SU-DHL-6 (cell line): Measurements from ENCODE around the gene ILDR2.

Experiments
- H2AFZ ChIP-seq: fragments of 200-600 bp; sonication (generic); 2 replicates; pipeline ENCODE4 v1.6.1; 2014; ENCODE audit warnings: low read depth, mild to moderate bottlenecking, moderate library complexity, mixed read lengths, antibody characterized with exemption, low read length; ENCODE audit not compliant: severe bottlenecking
- H3F3A ChIP-seq: fragments of 200-600 bp; shearing (Covaris generic); 2 replicates; pipeline ENCODE4 v1.6.0; 2016; ENCODE audit warnings: antibody characterized with exemption, mild to moderate bottlenecking; ENCODE audit not compliant: insufficient read depth
- H3K27ac ChIP-seq: fragments of 200-600 bp; sonication (generic); 2 replicates; pipeline ENCODE4 v1.5.1; 2016; ENCODE audit warnings: low read depth, mild to moderate bottlenecking, low read length, moderate library complexity, mixed read lengths
- H3K27me3 ChIP-seq: fragments of 200-600 bp; sonication (generic), shearing (Covaris generic); 2 replicates; pipeline ENCODE4 v1.6.0; 2014; ENCODE audit warnings: mild to moderate bottlenecking, low read length
- H3K36me3 ChIP-seq: fragments of 200-600 bp; sonication (generic); 2 replicates; pipeline ENCODE4 v1.6.1; 2014; ENCODE audit warnings: mild to moderate bottlenecking, low read length, mixed read lengths
- H3K4me2 ChIP-seq: fragments of 300-600, 200-600 bp; shearing (Covaris generic), sonication (generic); 2 replicates; pipeline ENCODE4 v1.6.0; 2014; ENCODE audit warnings: low read length, low read depth, mild to moderate bottlenecking; ENCODE audit not compliant: poor library complexity, severe bottlenecking
- H3K4me3 ChIP-seq: fragments of 200-600 bp; sonication (generic); 2 replicates; pipeline ENCODE4 v1.5.1; 2014; ENCODE audit warnings: antibody characterized with exemption, low read length, mild to moderate bottlenecking, mixed read lengths; ENCODE audit not compliant: insufficient read depth, poor library complexity, severe bottlenecking
- H3K79me2 ChIP-seq: fragments of 200-600 bp; sonication (generic); 2 replicates; pipeline ENCODE4 v1.6.1; 2014; ENCODE audit warnings: mild to moderate bottlenecking, low read length, moderate library complexity; ENCODE audit not compliant: insufficient read depth
- H3K9ac ChIP-seq: fragments of 200-600 bp; sonication (generic); 2 replicates; pipeline ENCODE4 v1.7.0; 2014; ENCODE audit warnings: mild to moderate bottlenecking, low read length
- H3K9me2 ChIP-seq: fragments of 200-600 bp; sonication (generic); replicated peaks from 2 replicates; pipeline ENCODE4 v1.6.1; 2014; ENCODE audit warnings: low read length; ENCODE audit not compliant: insufficient read depth
- H3K9me3 ChIP-seq: fragments of 200-600 bp; sonication (generic); 2 replicates; pipeline ENCODE4 v1.6.1; 2014; ENCODE audit warnings: low read length, mixed read lengths; ENCODE audit not compliant: insufficient read depth
- H4K20me1 ChIP-seq: fragments of 200-600 bp; sonication (generic); 2 replicates; pipeline ENCODE4 v1.6.1; 2014; ENCODE audit warnings: low read depth, mild to moderate bottlenecking, antibody characterized with exemption, low read length, moderate library complexity, mixed read lengths
- EZH2phosphoT487 ChIP-seq: fragments of 200-600 bp; sonication (generic), shearing (Covaris generic); conservative IDR thresholded peaks from 2 replicates; pipeline ENCODE4 v1.6.1; 2018; ENCODE audit warnings: mild to moderate bottlenecking, antibody characterized with exemption, low read length, moderate library complexity, mixed read lengths
- TF ChIP-seq, protein P1 (sequence below): fragments of 200-600 bp; sonication (generic); IDR thresholded peaks from one replicate; pipeline ENCODE4 v1.5.1; 2017; ENCODE audit warnings: antibody characterized with exemption, mild to moderate bottlenecking, low read length, moderate library complexity; ENCODE audit not compliant: insufficient read depth, poor library complexity, severe bottlenecking

ILDR2 gene

DNA sequence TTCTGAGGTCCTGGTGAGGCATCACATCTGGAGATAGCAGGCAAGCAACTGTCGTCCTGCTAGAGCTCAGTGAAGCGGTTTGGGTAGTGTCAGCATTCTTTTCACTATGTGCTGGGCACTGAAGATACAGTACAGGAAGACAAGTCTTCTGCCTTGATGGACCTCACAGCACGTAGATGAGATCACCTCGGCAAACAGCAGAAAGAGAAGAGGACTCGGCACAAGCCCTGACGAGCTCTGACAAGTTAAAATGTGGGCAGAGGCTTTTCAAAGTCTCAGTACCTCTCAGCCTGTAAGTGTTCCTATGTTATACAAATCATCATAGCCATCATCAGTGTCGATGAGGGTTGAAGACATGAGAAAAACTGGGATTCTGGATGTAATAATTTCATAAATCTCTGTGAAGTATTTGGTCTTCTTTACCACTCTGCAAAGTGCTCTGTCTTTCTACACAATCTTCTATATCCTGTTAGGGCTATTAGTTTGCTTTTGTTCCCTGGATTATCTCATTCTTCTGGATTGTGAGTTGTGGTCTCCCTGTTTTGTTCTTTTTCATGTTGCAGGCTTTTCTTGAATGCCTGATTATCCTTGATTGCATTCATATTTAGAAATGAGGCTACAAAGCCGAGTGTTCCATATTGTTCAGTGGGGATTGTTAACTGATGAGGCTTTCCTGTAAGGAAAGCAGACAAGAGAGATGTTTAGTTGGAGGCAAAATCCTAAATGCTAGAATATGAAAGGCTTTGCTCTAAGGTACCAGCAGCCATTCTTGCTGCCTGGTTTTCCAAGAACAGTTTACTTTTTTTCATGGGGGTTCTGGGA, 38.0 kb upstream of the ILDR2 start:
- no peaks in the 10 kb centered on the region for H3K9me3 ChIP-seq
- no peaks in the 10 kb centered on the region for H3K9me2 ChIP-seq
- H3K4me2 ChIP-seq, result no peak overlapping the region
- H3K27me3 ChIP-seq, result no peaks in the 10 kb centered on the region
- H4K20me1 ChIP-seq, result no peaks in the 10 kb centered on the region
- TF ChIP-seq, protein P1, sequence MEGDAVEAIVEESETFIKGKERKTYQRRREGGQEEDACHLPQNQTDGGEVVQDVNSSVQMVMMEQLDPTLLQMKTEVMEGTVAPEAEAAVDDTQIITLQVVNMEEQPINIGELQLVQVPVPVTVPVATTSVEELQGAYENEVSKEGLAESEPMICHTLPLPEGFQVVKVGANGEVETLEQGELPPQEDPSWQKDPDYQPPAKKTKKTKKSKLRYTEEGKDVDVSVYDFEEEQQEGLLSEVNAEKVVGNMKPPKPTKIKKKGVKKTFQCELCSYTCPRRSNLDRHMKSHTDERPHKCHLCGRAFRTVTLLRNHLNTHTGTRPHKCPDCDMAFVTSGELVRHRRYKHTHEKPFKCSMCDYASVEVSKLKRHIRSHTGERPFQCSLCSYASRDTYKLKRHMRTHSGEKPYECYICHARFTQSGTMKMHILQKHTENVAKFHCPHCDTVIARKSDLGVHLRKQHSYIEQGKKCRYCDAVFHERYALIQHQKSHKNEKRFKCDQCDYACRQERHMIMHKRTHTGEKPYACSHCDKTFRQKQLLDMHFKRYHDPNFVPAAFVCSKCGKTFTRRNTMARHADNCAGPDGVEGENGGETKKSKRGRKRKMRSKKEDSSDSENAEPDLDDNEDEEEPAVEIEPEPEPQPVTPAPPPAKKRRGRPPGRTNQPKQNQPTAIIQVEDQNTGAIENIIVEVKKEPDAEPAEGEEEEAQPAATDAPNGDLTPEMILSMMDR, result no peak
- TF ChIP-seq EZH2phosphoT487, result no peak
- no peaks in the 10 kb centered on the region for H3K36me3 ChIP-seq
- H2AFZ ChIP-seq, result no peak overlapping the region
- H3K27ac ChIP-seq, result no peak overlapping the region
- no peak overlapping the region for H3K4me3 ChIP-seq
- H3K9ac ChIP-seq, result no peak overlapping the region
- H3K79me2 ChIP-seq, result no peaks in the 10 kb centered on the region
- H3F3A ChIP-seq, result no peaks in the 10 kb centered on the region

DNA sequence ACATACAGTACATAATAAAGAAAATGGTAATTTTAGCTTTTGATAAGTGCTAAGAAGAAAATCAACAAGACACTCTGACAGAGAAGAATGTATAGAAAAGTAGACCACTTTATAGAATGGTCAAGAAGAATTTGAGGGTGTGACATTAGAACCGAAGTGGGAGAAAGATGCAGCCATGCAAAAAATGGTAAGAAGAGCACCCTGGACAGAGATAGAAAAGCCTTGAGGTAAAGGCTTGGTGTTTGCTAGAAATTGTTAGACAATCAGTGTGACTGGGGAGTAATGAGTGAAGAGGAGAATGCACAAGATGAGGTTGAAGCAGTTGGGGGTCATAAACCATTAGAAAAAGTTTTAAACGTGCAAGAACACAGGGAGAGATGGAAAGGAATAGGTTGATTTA, 37.2 kb upstream of the ILDR2 start:
- no peak overlapping the region for H3K9ac ChIP-seq
- no peaks in the 10 kb centered on the region for H3K36me3 ChIP-seq
- no peak for TF ChIP-seq EZH2phosphoT487
- TF ChIP-seq, protein P1, result no peak

GRCh38 chr1:167011560-167012191, 36.3 kb upstream of the ILDR2 start:
- H3K27ac ChIP-seq, result no peak overlapping the region
- no peak overlapping the region for H3K9ac ChIP-seq
- H3K9me2 ChIP-seq, result no peaks in the 10 kb centered on the region
- no peaks in the 10 kb centered on the region for H3K79me2 ChIP-seq
- H3K27me3 ChIP-seq, result no peaks in the 10 kb centered on the region
- H3K9me3 ChIP-seq, result no peaks in the 10 kb centered on the region
- H3K4me2 ChIP-seq, result no peak overlapping the region
- H3F3A ChIP-seq, result no peaks in the 10 kb centered on the region
- H2AFZ ChIP-seq, result no peak overlapping the region
- H4K20me1 ChIP-seq, result no peaks in the 10 kb centered on the region
- TF ChIP-seq EZH2phosphoT487, result no peak
- TF ChIP-seq, protein P1, result no peak
- H3K4me3 ChIP-seq, result no peak overlapping the region
- no peaks in the 10 kb centered on the region for H3K36me3 ChIP-seq

More for the DNA sequence above, 37.2 kb upstream of the ILDR2 start:
- Histone ChIP-seq H3F3A (no peaks in the 10 kb centered on the region), H3K27ac (no peak overlapping the region), H2AFZ (no peak overlapping the region), H3K9me2 (no peaks in the 10 kb centered on the region), H4K20me1 (no peaks in the 10 kb centered on the region), H3K79me2 (no peaks in the 10 kb centered on the region), H3K4me2 (no peak overlapping the region), H3K27me3 (no peaks in the 10 kb centered on the region), H3K9me3 (no peaks in the 10 kb centered on the region), H3K4me3 (no peak overlapping the region)
